GM12874 (cell line): ENCODE measurements around the gene CHPF.

Experiments
- CTCF ChIP-seq: IDR thresholded peaks from 2 replicates; pipeline ENCODE4 v1.5.1; 2011; ENCODE audit warnings: low read depth, mild to moderate bottlenecking, control low read depth, low read length, moderate library complexity; ENCODE audit not compliant: insufficient read depth

The CHPF gene

GRCh38 chr2:219552382-219553167 lies 9.0 kb upstream of the CHPF start:
- no peak for TF ChIP-seq CTCF

GRCh38 chr2:219551441-219552381 lies 8.1 kb upstream of the CHPF start:
- no peak for TF ChIP-seq CTCF

GRCh38 chr2:219549619-219550018 lies 6.0 kb upstream of the CHPF start:
- no peak for TF ChIP-seq CTCF

- no peak for TF ChIP-seq CTCF
These were observed 5.4 kb upstream of the CHPF start for GRCh38 chr2:219548990-219549389.

- no peak for TF ChIP-seq CTCF
These were observed 4.0 kb upstream of the CHPF start for GRCh38 chr2:219547621-219548020.

- no peak for TF ChIP-seq CTCF
These were observed 2.3 kb upstream of the CHPF start for GRCh38 chr2:219545943-219546352.

- no peak for TF ChIP-seq CTCF
These were observed 1.8 kb upstream of the CHPF start for GRCh38 chr2:219545295-219545942.
